Measurements from ENCODE around the gene P4HB. TPM values are rescaled to one million over a fixed set of nuclear protein-coding genes. Genes with fewer than 3 reads are reported as not detected.

P4HB gene
- total RNA-seq (2014; rRNA removed; shearing (Covaris generic)) (388 and 393 TPM in 2 replicates), total RNA-seq (2022) (502 and 577 TPM in 2 replicates), Bru-seq, nascent RNA (percentile 85 among the genes with signal in this experiment), BruChase-seq, experiment 1, labeled RNA remaining after a 6-hour chase (percentile 98 among the genes with signal in this experiment), BruChase-seq, experiment 2, labeled RNA remaining after a 2-hour chase (percentile 95 among the genes with signal in this experiment)
- long read RNA-seq, transcript P4HB-201 (11 exons, 2,603 nt), result major isoform, 682 of 809 reads
- long read RNA-seq, transcript P4HB-208 (2 exons, 914 nt), result minor isoform, 9 of 809 reads
- long read RNA-seq, partial matches to known transcripts, result 48 of 809 reads
- long read RNA-seq, other reads (novel, unspliced or antisense), result 58 of 809 reads

DNA sequence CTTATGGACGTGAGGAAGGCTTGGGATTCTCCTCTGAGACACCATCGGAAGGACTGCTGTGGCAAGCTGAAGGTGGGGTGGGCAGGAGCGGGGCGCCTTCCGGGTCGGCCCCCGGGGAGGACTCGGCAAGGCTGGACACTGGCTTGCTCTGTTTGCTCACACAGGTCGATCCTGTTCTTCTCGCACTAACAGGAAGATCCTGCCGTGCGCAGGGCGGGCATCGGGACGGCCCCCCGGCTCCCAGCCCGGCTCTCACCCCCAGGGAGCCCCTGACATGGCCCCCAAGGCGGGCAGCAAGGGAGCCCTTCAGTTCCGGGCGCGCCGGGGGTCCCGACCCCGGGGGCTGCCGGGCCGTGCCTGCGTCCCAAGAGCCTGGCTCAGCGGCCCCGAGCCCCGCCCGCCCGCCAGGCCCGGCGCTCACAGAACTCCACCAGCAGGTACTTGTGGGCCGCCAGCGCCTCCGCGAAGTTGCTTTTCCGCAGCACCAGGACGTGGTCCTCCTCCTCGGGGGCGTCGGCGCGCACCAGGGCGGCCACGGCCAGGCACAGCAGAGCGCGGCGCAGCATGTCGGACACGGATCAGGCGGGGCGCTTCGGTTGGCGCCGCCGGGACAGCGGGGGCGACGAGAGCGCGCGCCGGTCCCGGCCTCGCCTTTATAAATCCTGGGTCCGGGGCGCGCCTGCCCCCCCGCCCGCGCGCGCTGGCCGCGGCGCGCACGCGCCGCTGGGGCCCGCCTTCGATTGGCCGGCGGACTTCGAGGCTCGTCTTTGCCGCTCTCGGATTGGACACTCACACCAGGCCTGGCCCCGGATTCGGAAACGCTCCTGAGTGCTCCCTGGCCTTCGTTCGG is at the start of gene P4HB:
TSS of gene P4HB (minus strand) at position 630 of the 850 bp plus-strand sequence. CDS start at position 566, 64 bp downstream.
- peaks cover 71% of the 10 kb centered on the region for H3K36me3 ChIP-seq (ENCODE audit: insufficient read depth, low read length)
- H3K4me1 ChIP-seq (ENCODE audit: insufficient read depth, low read length, poor library complexity, severe bottlenecking), result peaks cover 44% of the 10 kb centered on the region
- peaks cover 57% of the 10 kb centered on the region for H3K79me2 ChIP-seq (ENCODE audit: insufficient read depth, low read depth, low read length)
- intact Hi-C loops (cut with micrococcal nuclease; ENCODE audit: unreplicated experiment), result loop anchor here (1.0 kb wide), 1 partner anchor 238 kb away; the partner anchor contains the start of gene FASN
- H3K9me3 ChIP-seq (ENCODE audit: low read length), result no peaks in the 10 kb centered on the region
- no TSS peak for BruUV-seq (replicated peaks)
- H3K9me2 ChIP-seq (ENCODE audit: insufficient read depth, low read length), result no peaks in the 10 kb centered on the region
- peak within 1 kb of the TSS; percentile 5; the same call in 1 of the 2 replicates for H2AFZ ChIP-seq (ENCODE audit: low read length)
- H4K20me1 ChIP-seq (ENCODE audit: insufficient read depth, low read length), result peaks cover 19% of the 10 kb centered on the region; the same call in 1 of the 2 replicates
- H3K4me3 ChIP-seq (ENCODE audit: low read depth, low read length, poor library complexity, severe bottlenecking), result peak within 1 kb of the TSS; percentile 89
- H3K4me2 ChIP-seq (ENCODE audit: low read length), result peak within 1 kb of the TSS; percentile 95
- POLR2A ChIA-PET, result interaction anchor here (1.5 kb wide), 1 partner anchor 32 kb away, joined by 4 read pairs; no protein-coding TSS in a partner anchor
- TF ChIP-seq EZH2phosphoT487 (IDR thresholded peaks at IDR 0.05; ENCODE audit: borderline replicate concordance, low read depth, low read length), result no peak
- TF ChIP-seq, protein P1, sequence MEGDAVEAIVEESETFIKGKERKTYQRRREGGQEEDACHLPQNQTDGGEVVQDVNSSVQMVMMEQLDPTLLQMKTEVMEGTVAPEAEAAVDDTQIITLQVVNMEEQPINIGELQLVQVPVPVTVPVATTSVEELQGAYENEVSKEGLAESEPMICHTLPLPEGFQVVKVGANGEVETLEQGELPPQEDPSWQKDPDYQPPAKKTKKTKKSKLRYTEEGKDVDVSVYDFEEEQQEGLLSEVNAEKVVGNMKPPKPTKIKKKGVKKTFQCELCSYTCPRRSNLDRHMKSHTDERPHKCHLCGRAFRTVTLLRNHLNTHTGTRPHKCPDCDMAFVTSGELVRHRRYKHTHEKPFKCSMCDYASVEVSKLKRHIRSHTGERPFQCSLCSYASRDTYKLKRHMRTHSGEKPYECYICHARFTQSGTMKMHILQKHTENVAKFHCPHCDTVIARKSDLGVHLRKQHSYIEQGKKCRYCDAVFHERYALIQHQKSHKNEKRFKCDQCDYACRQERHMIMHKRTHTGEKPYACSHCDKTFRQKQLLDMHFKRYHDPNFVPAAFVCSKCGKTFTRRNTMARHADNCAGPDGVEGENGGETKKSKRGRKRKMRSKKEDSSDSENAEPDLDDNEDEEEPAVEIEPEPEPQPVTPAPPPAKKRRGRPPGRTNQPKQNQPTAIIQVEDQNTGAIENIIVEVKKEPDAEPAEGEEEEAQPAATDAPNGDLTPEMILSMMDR (conservative IDR thresholded peaks at IDR 0.05; ENCODE audit: low read length), result no peak
- CTCF ChIA-PET (ENCODE audit: unreplicated experiment), result interaction anchor here (0.6 kb wide), 1 partner anchor 160 kb away, joined by 3 read pairs; no protein-coding TSS in a partner anchor
- peak; percentile 30 for DNase-seq (ENCODE audit: low spot score)
- peak within 1 kb of the TSS; percentile 68 for H3K27ac ChIP-seq (ENCODE audit: low read depth, low read length, poor library complexity, severe bottlenecking)

DNA sequence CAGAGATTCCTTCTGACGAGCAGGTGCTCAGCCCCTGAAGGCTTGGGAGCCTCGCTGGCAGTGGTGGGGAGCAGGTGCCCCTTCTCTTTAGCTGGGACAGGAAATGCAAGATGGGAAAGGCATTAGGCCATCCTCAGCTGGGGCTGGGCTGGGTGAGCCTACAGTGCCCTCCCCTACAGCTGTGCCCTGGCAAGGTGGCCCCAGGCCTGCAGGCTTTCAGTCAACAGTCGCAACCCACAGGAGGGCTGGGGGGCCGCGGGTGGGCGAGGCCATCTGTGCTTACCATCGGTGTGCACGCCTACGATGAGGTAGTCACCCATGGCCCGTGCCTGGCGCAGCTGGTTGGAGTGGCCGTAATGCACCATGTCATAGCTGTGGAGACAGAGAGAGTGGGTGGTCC is 48.9 kb upstream of the P4HB start:
- no peak overlapping the region for H3K4me2 ChIP-seq (ENCODE audit: low read length)
- no peak overlapping the region for H3K27ac ChIP-seq (ENCODE audit: low read depth, low read length, poor library complexity, severe bottlenecking)
- H3K79me2 ChIP-seq (ENCODE audit: insufficient read depth, low read depth, low read length), result peaks cover 5% of the 10 kb centered on the region; the same call in 1 of the 2 replicates
- H3K9me2 ChIP-seq (ENCODE audit: insufficient read depth, low read length), result no peaks in the 10 kb centered on the region
- ChIA-PET POLR2A (interaction anchor here (1.3 to 2.0 kb wide), 2 partner anchors 13 to 16 kb away, joined by 3 to 21 read pairs; no protein-coding TSS in a partner anchor), CTCF (ENCODE audit: unreplicated experiment) (no interaction called here)
- H3K36me3 ChIP-seq (ENCODE audit: insufficient read depth, low read length), result peaks cover 58% of the 10 kb centered on the region
- H3K9me3 ChIP-seq (ENCODE audit: low read length), result no peaks in the 10 kb centered on the region
- intact Hi-C loops (cut with micrococcal nuclease; ENCODE audit: unreplicated experiment), result no loop called here
- H2AFZ ChIP-seq (ENCODE audit: low read length), result no peak overlapping the region
- BruUV-seq (replicated peaks), result no TSS peak
- H4K20me1 ChIP-seq (ENCODE audit: insufficient read depth, low read length), result no peaks in the 10 kb centered on the region; the same call in 1 of the 2 replicates
- H3K4me3 ChIP-seq (ENCODE audit: low read depth, low read length, poor library complexity, severe bottlenecking), result no peak overlapping the region
- peaks cover 15% of the 10 kb centered on the region for H3K4me1 ChIP-seq (ENCODE audit: insufficient read depth, low read length, poor library complexity, severe bottlenecking)
- no peak for TF ChIP-seq EZH2phosphoT487 (IDR thresholded peaks at IDR 0.05; ENCODE audit: borderline replicate concordance, low read depth, low read length)
- TF ChIP-seq, protein P1 (conservative IDR thresholded peaks at IDR 0.05; ENCODE audit: low read length), result no peak
- DNase-seq (ENCODE audit: low spot score), result no peak

All from OCI-LY7 (cell line).